HG02798 (cell line): Measurements from ENCODE around the gene MTHFD1.
A peak's percentile ranks its signal among the peaks of the same experiment; 100 is the strongest.

Experiments
- ATAC-seq: cut with Tn5 transposase; IDR thresholded peaks from one replicate; pipeline ENCODE4 v1.9.1; 2021; ENCODE audit warnings: mild to moderate bottlenecking; ENCODE audit not compliant: unreplicated experiment, poor library complexity

MTHFD1 gene

GRCh38 chr14:64478634-64479250 is 90.6 kb downstream of the MTHFD1 start:
- ATAC-seq = no peak

GRCh38 chr14:64488590-64489099 is 100.5 kb downstream of the MTHFD1 start:
- ATAC-seq = no peak

- ATAC-seq = no peak
Measured at GRCh38 chr14:64491637-64492036, 103.5 kb downstream of the MTHFD1 start.

GRCh38 chr14:64493455-64493854 is 105.3 kb downstream of the MTHFD1 start:
- no peak for ATAC-seq

- no peak for ATAC-seq
Measured at GRCh38 chr14:64495252-64495651, 107.1 kb downstream of the MTHFD1 start.

- ATAC-seq = no peak
Measured at GRCh38 chr14:64496764-64497163, 108.6 kb downstream of the MTHFD1 start.

GRCh38 chr14:64500088-64500487 is 111.9 kb downstream of the MTHFD1 start:
- no peak for ATAC-seq

GRCh38 chr14:64501411-64502171 is 113.4 kb downstream of the MTHFD1 start:
- ATAC-seq = no peak

- ATAC-seq = no peak
Measured at GRCh38 chr14:64502456-64502855, 114.3 kb downstream of the MTHFD1 start.

- ATAC-seq = no peak
Measured at GRCh38 chr14:64502887-64503433, 114.8 kb downstream of the MTHFD1 start.

GRCh38 chr14:64503434-64504309 is 115.5 kb downstream of the MTHFD1 start, which contains the start of gene ZBTB25:
Gene ZBTB25, minus strand, starts transcription at chr14:64503838. Its CDS starts 13,305 bp downstream, at chr14:64490533.
- ATAC-seq = peak; percentile 73

- ATAC-seq = peak; percentile 24
Measured at GRCh38 chr14:64504310-64504896, 116.2 kb downstream of the MTHFD1 start, which contains the start of gene ZBTB1. Gene ZBTB1, plus strand, starts transcription at chr14:64504770. Its CDS starts 16,735 bp downstream, at chr14:64521505.

GRCh38 chr14:64504897-64505794 is 117.0 kb downstream of the MTHFD1 start:
- ATAC-seq = peak; percentile 30

GRCh38 chr14:64506721-64507120 is 118.6 kb downstream of the MTHFD1 start:
- ATAC-seq = no peak

- no peak for ATAC-seq
Measured at GRCh38 chr14:64507376-64508156, 119.4 kb downstream of the MTHFD1 start.

- no peak for ATAC-seq
Measured at GRCh38 chr14:64508215-64508776, 120.1 kb downstream of the MTHFD1 start.

- ATAC-seq = no peak
Measured at GRCh38 chr14:64509036-64509435, 120.9 kb downstream of the MTHFD1 start.
